ENCODE results near the gene TBC1D30.
"Not testable (repeated sequence)": the region's sequence is repeated elsewhere in the genome, so short reads cannot be mapped to it uniquely, and the experiment has no call there.

The TBC1D30 gene

DNA sequence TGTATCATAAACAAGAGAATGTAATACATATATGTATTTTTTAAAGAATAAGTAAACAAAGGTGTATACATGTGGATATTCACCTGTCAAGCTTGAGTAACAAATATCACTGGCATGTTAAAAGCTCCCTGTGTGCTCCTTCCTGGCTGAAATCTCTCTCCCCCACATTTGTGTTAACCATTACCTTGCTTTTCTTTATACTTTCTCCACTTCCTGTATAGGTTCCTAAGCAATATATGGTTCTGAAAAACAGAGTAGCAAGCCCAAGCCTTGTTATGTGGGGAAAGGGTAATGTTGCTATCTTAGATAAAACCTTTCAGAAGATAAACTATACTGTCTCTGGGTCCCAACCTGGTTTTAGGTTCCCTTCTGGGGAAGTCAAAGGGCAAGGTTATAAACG is 32.3 kb upstream of the TBC1D30 start:
- Histone ChIP-seq H3K27me3 (replicated peaks; ENCODE audit: control insufficient read depth, insufficient read depth, low read length) (no peaks in the 10 kb centered on the region), H3K9ac (ENCODE audit: low read length) (no peak overlapping the region), H3K36me3 (ENCODE audit: control insufficient read depth, insufficient read depth, low read length, severe bottlenecking) (no peaks in the 10 kb centered on the region), H3K9me3 (ENCODE audit: control insufficient read depth, low read length) (no peaks in the 10 kb centered on the region), H3K4me3 (ENCODE audit: low read length) (no peak overlapping the region), H3K4me1 (ENCODE audit: control insufficient read depth, insufficient read depth, low read length) (no peaks in the 10 kb centered on the region)
- DNase-seq (ENCODE audit: low read depth) = no peak

DNA sequence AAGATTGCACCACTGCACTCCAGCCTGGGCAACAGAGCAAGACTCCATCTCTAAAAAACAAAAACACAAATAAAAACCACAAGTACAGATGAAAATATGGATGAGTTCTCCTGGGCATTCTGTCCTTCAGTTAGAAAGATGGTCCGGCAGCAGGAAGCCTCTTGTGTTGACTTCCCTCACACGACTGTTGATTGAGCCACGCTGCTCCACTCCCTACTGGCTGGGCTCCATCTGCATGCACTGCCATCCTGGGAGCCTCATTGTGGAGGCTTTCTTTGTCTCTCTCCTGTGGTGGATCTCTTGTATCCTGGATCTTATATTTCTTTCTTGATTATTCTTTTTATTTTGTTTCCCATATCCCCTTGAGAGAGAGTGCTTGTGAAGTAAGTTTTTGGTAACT is 30.8 kb upstream of the TBC1D30 start:
- no peaks in the 10 kb centered on the region for H3K9me3 ChIP-seq (ENCODE audit: control insufficient read depth, low read length)
- H3K4me3 ChIP-seq (ENCODE audit: low read length) = no peak overlapping the region
- no peak overlapping the region for H3K9ac ChIP-seq (ENCODE audit: low read length)
- H3K4me1 ChIP-seq (ENCODE audit: control insufficient read depth, insufficient read depth, low read length) = no peaks in the 10 kb centered on the region
- H3K27me3 ChIP-seq (replicated peaks; ENCODE audit: control insufficient read depth, insufficient read depth, low read length) = no peaks in the 10 kb centered on the region
- no peak for DNase-seq (ENCODE audit: low read depth)
- H3K36me3 ChIP-seq (ENCODE audit: control insufficient read depth, insufficient read depth, low read length, severe bottlenecking) = no peaks in the 10 kb centered on the region

DNA sequence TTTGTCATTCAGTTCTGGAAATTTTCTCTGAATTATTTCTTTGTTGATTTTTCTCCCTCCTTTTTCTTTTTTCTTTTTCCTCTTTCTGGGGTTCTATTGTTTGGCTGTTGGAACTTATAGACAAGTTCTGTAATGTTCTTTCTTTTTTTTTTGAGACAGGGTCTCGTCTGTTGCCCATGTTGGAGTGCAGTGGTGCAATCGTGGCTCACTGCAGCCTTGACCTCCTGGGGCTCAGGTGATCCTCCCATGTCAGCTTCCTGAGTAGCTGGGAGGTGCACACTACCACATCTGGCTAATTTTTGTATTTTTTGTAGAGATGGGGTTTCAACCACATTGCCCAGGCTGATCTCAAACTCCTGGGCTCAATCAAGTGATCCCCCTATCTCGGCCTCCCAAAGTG is 30.1 kb upstream of the TBC1D30 start:
- Histone ChIP-seq H3K36me3 (ENCODE audit: control insufficient read depth, insufficient read depth, low read length, severe bottlenecking) (no peaks in the 10 kb centered on the region), H3K4me3 (ENCODE audit: low read length) (no peak overlapping the region), H3K9ac (ENCODE audit: low read length) (no peak overlapping the region), H3K9me3 (ENCODE audit: control insufficient read depth, low read length) (no peaks in the 10 kb centered on the region), H3K27me3 (replicated peaks; ENCODE audit: control insufficient read depth, insufficient read depth, low read length) (peaks cover 3% of the 10 kb centered on the region), H3K4me1 (ENCODE audit: control insufficient read depth, insufficient read depth, low read length) (no peaks in the 10 kb centered on the region)
- DNase-seq (ENCODE audit: low read depth) = no peak

DNA sequence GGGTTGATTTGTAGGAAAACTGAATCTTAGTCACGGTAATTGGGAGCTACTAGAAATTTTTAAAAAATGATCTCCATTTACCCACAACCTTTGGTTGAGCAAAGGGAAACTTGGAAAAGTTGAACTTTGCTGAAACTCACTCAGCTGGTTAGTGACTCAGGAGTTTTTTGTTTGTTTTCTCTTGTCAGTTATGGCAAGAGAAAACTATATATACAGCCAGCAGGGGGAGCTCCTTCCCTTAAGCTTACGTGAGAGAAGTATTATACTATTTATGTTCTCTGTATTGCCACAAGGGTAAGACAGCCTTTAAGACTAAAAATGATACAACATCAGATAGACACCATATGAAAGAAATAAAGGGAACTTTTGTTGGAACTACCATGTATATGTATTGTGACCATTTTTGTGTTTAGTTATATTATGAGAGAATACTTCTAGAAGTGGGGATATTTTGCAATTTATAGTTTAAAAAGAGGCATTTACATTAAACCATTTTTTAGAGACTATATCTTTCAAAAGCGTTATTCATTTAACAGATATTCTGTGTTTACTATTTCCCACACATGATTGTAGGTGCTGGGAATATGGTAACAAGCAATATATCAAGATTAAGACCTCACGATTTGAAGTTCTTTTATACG is 28.1 kb upstream of the TBC1D30 start:
- H3K27me3 ChIP-seq (replicated peaks; ENCODE audit: control insufficient read depth, insufficient read depth, low read length) = peaks cover 24% of the 10 kb centered on the region
- H3K9ac ChIP-seq (ENCODE audit: low read length) = peak overlapping the region; percentile 21
- no peaks in the 10 kb centered on the region for H3K36me3 ChIP-seq (ENCODE audit: control insufficient read depth, insufficient read depth, low read length, severe bottlenecking)
- H3K4me1 ChIP-seq (ENCODE audit: control insufficient read depth, insufficient read depth, low read length) = no peaks in the 10 kb centered on the region
- peak; percentile 97 for DNase-seq (ENCODE audit: low read depth)
- H3K4me3 ChIP-seq (ENCODE audit: low read length) = no peak overlapping the region
- no peaks in the 10 kb centered on the region for H3K9me3 ChIP-seq (ENCODE audit: control insufficient read depth, low read length)

DNA sequence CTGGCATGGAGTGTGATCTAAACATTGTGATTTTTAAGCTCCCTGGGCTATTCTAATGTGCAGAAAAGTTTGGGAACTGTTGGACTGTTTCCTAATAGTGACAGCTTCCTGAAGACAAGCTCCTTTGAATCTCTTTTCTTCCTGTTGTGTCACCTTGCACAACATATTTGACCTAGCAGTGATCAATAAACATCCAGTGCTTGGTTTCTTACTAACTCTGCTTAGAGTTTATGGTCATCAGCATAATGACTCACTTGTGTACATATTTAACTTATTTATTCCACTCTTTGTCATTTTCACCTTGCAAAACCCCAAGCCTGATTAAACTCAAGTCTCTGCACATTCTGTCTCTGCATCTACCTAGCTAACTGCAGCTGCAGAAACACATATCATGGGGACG is 27.3 kb upstream of the TBC1D30 start:
- Histone ChIP-seq H3K36me3 (ENCODE audit: control insufficient read depth, insufficient read depth, low read length, severe bottlenecking) (no peaks in the 10 kb centered on the region), H3K27me3 (replicated peaks; ENCODE audit: control insufficient read depth, insufficient read depth, low read length) (peaks cover 29% of the 10 kb centered on the region), H3K4me3 (ENCODE audit: low read length) (no peak overlapping the region), H3K9ac (ENCODE audit: low read length) (no peak overlapping the region), H3K9me3 (ENCODE audit: control insufficient read depth, low read length) (no peaks in the 10 kb centered on the region), H3K4me1 (ENCODE audit: control insufficient read depth, insufficient read depth, low read length) (no peaks in the 10 kb centered on the region)
- no peak for DNase-seq (ENCODE audit: low read depth)

DNA sequence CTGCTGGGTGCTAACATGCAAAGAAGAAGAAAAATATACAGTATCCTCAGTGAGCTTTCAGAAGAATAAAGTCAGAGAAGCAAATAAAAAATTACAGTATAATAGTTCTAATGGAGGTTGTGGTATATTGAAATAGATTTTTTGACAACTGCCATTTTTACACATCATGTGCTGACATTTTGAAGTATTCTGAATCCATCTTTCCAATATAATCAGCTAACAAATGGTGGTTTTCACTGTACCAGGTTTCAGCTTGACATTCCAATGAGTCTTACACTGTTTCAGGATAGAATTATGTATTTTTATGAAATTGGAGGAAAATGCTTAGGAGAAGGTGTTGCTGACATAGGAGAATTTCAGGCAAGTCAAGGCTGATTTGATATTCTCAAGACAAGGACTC is 26.3 kb upstream of the TBC1D30 start:
- H3K36me3 ChIP-seq (ENCODE audit: control insufficient read depth, insufficient read depth, low read length, severe bottlenecking) = no peaks in the 10 kb centered on the region
- no peak overlapping the region for H3K4me3 ChIP-seq (ENCODE audit: low read length)
- DNase-seq (ENCODE audit: low read depth) = no peak

DNA sequence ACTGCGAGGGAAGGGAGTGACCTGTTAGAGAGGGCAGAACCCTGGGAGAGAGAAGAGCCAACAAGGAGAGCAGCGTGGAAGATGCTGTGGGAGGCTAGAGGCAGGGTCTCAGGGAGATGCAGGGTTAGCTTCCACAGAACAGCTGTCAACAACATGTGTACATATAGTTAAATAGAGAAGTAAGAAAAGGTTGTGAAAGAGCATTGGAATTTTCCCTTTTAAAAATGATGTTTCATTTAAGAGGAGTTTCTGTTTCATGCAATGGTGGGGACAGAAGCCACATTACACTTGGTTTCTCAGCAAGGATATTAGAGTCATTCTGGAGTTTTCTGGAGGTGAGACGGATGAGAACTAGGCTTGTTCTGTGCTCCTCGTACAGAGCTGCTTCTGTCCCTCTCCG is 23.8 kb upstream of the TBC1D30 start:
- no peaks in the 10 kb centered on the region for H3K4me1 ChIP-seq (ENCODE audit: control insufficient read depth, insufficient read depth, low read length)
- DNase-seq (ENCODE audit: low read depth) = no peak
- peaks cover 29% of the 10 kb centered on the region for H3K27me3 ChIP-seq (replicated peaks; ENCODE audit: control insufficient read depth, insufficient read depth, low read length)
- no peaks in the 10 kb centered on the region for H3K9me3 ChIP-seq (ENCODE audit: control insufficient read depth, low read length)
- H3K9ac ChIP-seq (ENCODE audit: low read length) = no peak overlapping the region
- no peaks in the 10 kb centered on the region for H3K36me3 ChIP-seq (ENCODE audit: control insufficient read depth, insufficient read depth, low read length, severe bottlenecking)
- no peak overlapping the region for H3K4me3 ChIP-seq (ENCODE audit: low read length)

More for the DNA sequence above, 26.3 kb upstream of the TBC1D30 start:
- Histone ChIP-seq H3K9ac (ENCODE audit: low read length) (no peak overlapping the region), H3K9me3 (ENCODE audit: control insufficient read depth, low read length) (no peaks in the 10 kb centered on the region), H3K4me1 (ENCODE audit: control insufficient read depth, insufficient read depth, low read length) (no peaks in the 10 kb centered on the region), H3K27me3 (replicated peaks; ENCODE audit: control insufficient read depth, insufficient read depth, low read length) (peaks cover 29% of the 10 kb centered on the region)

DNA sequence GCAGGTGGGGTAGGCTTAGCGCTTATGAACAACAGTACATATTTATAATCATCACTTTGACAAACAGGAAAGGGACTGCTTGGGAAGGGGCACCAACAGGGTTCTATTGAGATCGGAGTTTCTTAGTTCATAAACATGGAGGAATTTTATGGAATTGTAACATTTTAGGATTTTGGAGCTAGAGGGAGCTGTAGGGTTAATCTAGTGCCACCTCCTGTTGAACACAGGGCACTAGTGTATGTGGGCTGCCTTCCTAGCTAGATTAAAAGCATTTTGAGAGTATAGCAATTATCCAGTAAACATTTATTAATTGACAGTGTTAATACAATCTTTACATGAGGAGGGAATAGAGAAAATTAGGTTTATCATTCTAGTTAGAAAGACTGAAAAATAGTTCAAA is 23.1 kb upstream of the TBC1D30 start:
- Histone ChIP-seq H3K36me3 (ENCODE audit: control insufficient read depth, insufficient read depth, low read length, severe bottlenecking) (no peaks in the 10 kb centered on the region), H3K27me3 (replicated peaks; ENCODE audit: control insufficient read depth, insufficient read depth, low read length) (peaks cover 29% of the 10 kb centered on the region), H3K9ac (ENCODE audit: low read length) (no peak overlapping the region), H3K4me1 (ENCODE audit: control insufficient read depth, insufficient read depth, low read length) (peaks cover 2% of the 10 kb centered on the region), H3K4me3 (ENCODE audit: low read length) (no peak overlapping the region), H3K9me3 (ENCODE audit: control insufficient read depth, low read length) (no peaks in the 10 kb centered on the region)
- no peak for DNase-seq (ENCODE audit: low read depth)

DNA sequence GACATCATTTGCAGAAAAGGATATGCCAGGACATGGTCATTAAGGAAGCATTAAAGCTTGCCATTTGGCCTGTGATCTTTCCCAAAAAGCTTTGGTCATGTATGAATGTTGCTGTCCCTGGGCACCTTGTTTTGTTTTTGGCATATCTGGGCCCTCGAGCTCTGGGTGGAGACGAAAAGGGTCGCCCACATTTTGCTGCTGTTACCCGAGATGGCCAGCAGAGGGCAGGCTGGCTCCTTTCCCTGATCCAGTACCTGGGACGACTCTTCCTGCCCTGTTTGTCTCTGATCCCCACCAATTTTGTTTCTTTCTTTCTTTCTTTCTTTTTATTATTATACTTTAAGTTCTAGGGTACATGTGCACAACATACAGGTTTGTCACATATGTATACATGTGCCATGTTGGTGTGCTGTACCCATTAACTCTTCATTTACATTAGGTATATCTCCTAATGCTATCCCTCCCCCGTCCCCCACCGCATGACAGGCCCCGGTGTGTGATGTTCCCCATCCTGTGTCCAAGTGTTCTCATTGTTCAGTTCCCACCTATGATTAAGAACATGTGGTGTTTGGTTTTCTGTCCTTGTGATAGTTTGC is 22.2 kb upstream of the TBC1D30 start:
- peak; percentile 70 for DNase-seq (ENCODE audit: low read depth)
- H3K4me3 ChIP-seq (ENCODE audit: low read length); H3K9ac ChIP-seq (ENCODE audit: low read length); H3K36me3 ChIP-seq (ENCODE audit: control insufficient read depth, insufficient read depth, low read length, severe bottlenecking); H3K9me3 ChIP-seq (ENCODE audit: control insufficient read depth, low read length); H3K4me1 ChIP-seq (ENCODE audit: control insufficient read depth, insufficient read depth, low read length): not testable (repeated sequence)
- H3K27me3 ChIP-seq (replicated peaks; ENCODE audit: control insufficient read depth, insufficient read depth, low read length) = peaks cover 29% of the 10 kb centered on the region

DNA sequence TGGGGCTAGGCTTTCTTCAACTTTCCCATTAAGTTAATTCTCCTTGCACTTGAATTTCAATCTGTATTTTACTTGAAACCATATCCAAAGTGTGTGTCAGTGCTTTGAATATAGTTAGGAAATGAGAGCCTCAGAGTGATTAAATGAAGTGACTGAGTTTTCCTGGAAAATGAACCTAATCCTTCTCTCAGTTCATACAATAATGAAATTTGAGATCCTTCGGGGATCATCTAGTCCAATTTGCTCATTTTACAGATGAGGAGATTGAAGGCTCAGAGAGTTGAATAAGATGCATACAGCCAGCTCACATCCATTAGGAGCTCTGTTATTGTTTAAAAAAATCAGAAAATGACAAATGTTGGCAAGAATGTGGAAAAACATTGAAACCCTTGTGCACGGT is 18.3 kb upstream of the TBC1D30 start:
- DNase-seq (ENCODE audit: low read depth) = no peak
- H3K9ac ChIP-seq (ENCODE audit: low read length) = no peak overlapping the region
- no peaks in the 10 kb centered on the region for H3K9me3 ChIP-seq (ENCODE audit: control insufficient read depth, low read length)
- H3K27me3 ChIP-seq (replicated peaks; ENCODE audit: control insufficient read depth, insufficient read depth, low read length) = peaks cover 7% of the 10 kb centered on the region
- no peaks in the 10 kb centered on the region for H3K36me3 ChIP-seq (ENCODE audit: control insufficient read depth, insufficient read depth, low read length, severe bottlenecking)
- H3K4me3 ChIP-seq (ENCODE audit: low read length) = no peak overlapping the region
- H3K4me1 ChIP-seq (ENCODE audit: control insufficient read depth, insufficient read depth, low read length) = peaks cover 13% of the 10 kb centered on the region

DNA sequence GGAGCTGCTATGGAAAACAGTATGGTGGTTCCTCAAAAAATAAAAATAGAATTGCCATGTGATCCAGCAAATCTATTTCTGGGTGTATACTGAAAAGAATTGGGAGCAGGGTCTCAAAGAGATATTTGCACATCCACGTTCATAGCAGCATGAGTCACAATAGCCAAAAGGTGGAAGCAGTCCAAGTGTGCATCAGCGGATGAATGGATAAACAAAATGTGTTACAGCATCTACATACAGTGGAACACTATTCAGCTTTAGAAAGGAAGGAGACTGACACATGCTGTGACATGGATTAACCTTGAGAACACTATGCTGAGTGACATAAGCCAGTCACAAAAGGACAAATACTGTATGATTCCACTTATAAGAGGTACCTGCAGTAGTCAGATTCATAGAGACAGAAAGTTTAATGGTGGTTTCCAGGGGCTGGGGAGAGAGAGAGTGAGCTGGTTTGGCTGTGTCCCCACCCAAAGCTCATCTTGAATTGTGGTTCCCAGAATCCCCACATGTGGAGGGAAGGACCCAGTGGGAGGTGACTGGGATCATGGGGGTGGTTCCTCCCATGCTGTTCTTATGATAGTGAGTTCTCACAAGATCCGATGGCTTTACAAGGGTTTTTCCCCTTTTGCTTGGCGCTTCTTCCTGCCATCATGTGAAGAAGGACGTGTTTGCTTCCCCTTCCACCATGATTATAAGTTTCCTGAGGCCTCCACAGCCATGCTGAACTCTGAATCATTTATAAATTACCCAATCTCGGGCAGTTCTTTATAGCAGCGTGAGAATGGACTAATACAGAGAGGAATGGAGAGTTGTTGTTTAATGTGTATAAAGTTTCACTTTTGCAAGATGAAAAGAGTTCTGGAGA is 17.6 kb upstream of the TBC1D30 start:
- no peak overlapping the region for H3K9ac ChIP-seq (ENCODE audit: low read length)
- H3K36me3 ChIP-seq (ENCODE audit: control insufficient read depth, insufficient read depth, low read length, severe bottlenecking) = no peaks in the 10 kb centered on the region
- H3K9me3 ChIP-seq (ENCODE audit: control insufficient read depth, low read length) = no peaks in the 10 kb centered on the region
- DNase-seq (ENCODE audit: low read depth) = peak; percentile 29
- H3K4me1 ChIP-seq (ENCODE audit: control insufficient read depth, insufficient read depth, low read length) = peaks cover 15% of the 10 kb centered on the region
- no peak overlapping the region for H3K4me3 ChIP-seq (ENCODE audit: low read length)
- peaks cover under 1% of the 10 kb centered on the region for H3K27me3 ChIP-seq (replicated peaks; ENCODE audit: control insufficient read depth, insufficient read depth, low read length)
